IPS-18c (cell line): ENCODE data around the gene CPEB4.

Experiments
- H3K4me3 ChIP-seq: 2 replicates; pipeline ENCODE4 v1.7.0; 2013; ENCODE audit warnings: low read depth, mild to moderate bottlenecking, low read length, moderate library complexity; ENCODE audit not compliant: insufficient read depth
- H3K9me3 ChIP-seq: one replicate; pipeline ENCODE4 v1.6.1; 2013; ENCODE audit warnings: mild to moderate bottlenecking, low read length, moderate library complexity; ENCODE audit not compliant: control insufficient read depth, insufficient read depth

Gene CPEB4

DNA sequence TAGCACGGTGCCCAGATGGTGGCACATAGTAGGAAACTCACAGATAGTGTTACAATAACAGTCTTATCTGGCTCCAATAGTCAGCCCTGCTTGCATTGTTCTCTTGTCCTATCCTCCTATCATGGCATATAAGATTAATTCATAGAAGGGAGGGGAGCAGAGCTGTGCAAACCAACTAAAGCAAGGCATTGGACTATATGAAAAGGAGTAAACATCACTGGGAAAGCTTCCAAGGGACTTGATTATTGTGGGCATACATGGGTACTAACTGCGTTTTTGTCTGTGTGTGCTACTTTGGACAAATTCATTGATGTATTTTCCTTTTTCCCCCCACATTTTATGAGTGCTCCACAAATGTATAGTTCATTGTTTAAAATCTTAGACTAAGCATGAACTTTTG is 57.0 kb downstream of the CPEB4 start:
- H3K9me3 ChIP-seq: no peaks in the 10 kb centered on the region
- no peak overlapping the region for H3K4me3 ChIP-seq

- no peak overlapping the region for H3K4me3 ChIP-seq
- H3K9me3 ChIP-seq: no peaks in the 10 kb centered on the region
Measured at GRCh38 chr5:173946323-173946722, 58.2 kb downstream of the CPEB4 start.

DNA sequence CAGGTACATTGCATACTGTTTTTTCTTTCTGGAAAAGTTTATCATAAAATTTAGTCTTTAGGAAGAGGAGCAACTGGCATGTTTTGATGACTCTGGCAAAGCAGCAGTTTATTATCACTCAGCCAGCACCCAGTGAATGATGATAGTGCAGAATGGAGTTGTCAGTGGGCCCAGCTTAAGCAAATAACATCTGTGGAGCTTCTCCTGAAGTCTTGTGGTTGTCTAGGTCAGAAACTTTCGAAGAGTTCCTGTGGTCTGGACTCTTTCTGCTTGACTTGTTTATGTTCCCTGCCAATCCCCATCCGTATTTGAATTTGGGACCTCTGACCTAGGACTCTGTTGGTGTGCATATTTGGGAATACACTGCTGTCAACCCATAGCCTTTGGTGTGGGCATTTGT is 62.7 kb downstream of the CPEB4 start:
- no peak overlapping the region for H3K4me3 ChIP-seq

DNA sequence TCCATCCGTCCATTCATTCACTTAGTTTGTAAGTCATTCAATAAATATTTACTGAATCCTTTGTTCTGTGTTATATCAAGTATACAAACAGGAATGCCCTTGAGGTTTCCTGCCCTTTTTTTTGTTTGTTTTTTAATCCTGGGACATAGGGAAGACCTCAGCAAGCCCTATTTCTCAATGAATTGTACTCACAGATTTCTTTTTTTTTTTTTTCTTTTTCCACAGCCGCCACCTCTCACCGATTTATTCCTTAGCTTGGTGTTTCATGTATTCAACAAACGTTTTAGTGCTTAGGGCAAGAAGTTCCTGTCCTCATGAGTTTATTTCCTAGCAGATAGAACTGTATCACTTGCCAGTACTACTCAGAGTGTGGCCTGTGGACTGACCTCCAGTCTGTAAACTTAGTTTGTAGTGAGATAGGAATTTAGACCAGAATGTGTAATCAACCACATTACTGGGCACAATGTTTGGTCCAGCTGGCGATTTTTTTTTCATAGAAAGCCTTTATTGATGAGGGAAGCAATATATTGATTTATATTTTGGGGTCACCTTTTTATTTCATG is 65.5 kb downstream of the CPEB4 start:
- Histone ChIP-seq H3K4me3 (no peak overlapping the region), H3K9me3 (no peaks in the 10 kb centered on the region)

More for the DNA sequence above, 62.7 kb downstream of the CPEB4 start:
- no peaks in the 10 kb centered on the region for H3K9me3 ChIP-seq

GRCh38 chr5:173954671-173955521 is 66.7 kb downstream of the CPEB4 start:
- H3K4me3 ChIP-seq: no peak overlapping the region
- no peaks in the 10 kb centered on the region for H3K9me3 ChIP-seq

GRCh38 chr5:173960986-173961385 is 72.8 kb downstream of the CPEB4 start:
- no peaks in the 10 kb centered on the region for H3K9me3 ChIP-seq

GRCh38 chr5:173961418-173961817 is 73.3 kb downstream of the CPEB4 start:
- Histone ChIP-seq H3K9me3 (no peaks in the 10 kb centered on the region), H3K4me3 (no peak overlapping the region)

More at GRCh38 chr5:173960986-173961385, 72.8 kb downstream of the CPEB4 start:
- H3K4me3 ChIP-seq: no peak overlapping the region

DNA sequence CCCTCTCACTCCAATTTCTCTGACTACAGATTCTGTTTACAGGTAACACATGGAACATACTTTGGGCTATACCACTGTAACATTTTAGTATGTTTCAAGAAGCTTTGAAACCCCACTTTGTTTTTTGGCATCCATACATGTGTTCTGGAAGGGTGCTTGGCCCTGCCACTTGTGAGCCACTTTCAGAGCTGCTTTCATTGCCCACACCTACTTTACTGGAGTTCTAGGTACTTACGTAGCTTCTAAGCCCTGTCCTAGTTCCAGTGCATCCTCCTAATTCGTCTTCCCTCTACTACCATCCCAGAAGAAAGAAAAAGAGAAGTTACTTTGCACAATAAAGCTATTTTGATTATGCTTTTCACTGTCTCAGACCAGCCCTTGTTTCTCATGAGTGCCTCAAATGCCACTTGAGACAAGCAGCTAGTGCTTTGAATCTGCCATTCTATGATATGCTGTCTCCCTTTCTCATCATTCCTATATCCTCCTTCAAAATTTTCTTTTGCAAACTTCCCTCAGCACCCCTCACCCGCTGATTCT is 74.4 kb downstream of the CPEB4 start:
- H3K4me3 ChIP-seq: no peak overlapping the region
- H3K9me3 ChIP-seq: no peaks in the 10 kb centered on the region

DNA sequence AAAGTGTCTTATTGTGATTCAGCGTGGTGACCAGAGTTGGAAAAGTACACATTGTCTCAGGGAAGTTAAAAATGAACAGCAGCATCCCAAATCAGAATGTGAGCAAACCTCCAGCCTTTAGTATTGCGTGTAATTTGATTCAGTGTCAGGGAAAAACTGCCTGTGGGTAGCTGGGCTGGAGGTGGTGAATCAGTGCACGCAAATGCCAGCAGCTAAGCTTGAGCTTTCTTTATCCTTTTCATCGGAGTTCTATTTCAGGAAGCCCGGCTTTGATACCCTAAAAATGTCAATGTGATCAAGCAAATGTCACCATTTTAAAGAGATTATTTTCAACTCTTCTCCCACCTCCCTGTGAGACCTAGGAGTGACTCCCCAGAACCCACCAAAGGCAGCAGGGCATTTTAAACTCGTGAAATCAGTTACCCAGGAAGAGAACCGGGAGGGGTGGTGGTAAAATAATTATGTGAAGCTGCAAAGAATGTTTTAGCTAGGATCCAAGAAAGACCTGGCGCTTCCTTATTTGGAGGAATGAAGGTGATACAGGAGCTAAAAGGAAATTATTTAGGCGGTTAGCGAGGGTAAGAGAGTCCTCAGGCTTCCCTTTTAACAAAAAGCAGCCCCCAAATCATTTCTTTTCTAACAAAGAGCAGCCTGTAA is 75.2 kb downstream of the CPEB4 start:
- H3K4me3 ChIP-seq: peak overlapping the region; percentile 34; the same call in 1 of the 2 replicates

GRCh38 chr5:173963867-173964441 is 75.8 kb downstream of the CPEB4 start:
- H3K4me3 ChIP-seq: peak overlapping the region; percentile 40; the same call in 1 of the 2 replicates

More for the DNA sequence above, 75.2 kb downstream of the CPEB4 start:
- H3K9me3 ChIP-seq: no peaks in the 10 kb centered on the region

DNA sequence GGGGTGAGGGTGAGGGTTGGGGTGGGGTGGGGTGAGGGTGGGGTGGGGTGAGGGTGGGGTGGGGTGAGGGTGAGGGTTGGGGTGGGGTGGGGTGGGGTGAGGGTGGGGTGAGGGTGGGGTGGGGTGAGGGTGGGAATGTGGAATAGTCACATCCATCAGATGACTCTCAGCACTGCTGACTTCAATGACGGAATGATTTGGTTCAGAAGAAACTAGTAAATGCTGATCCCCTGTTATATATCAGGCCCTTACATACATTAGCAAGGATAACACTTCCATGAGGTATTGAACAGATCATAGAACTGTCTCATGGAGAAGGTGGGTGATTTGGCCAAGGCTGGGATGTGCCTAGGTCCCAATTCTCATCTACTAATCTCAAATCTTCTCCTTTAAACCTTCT is 76.4 kb downstream of the CPEB4 start:
- Histone ChIP-seq H3K9me3 (no peaks in the 10 kb centered on the region), H3K4me3 (0 out of 2 replicates have a peak overlapping the region, but pooled peaks have one; percentile 25)

More at GRCh38 chr5:173963867-173964441, 75.8 kb downstream of the CPEB4 start:
- H3K9me3 ChIP-seq: no peaks in the 10 kb centered on the region

DNA sequence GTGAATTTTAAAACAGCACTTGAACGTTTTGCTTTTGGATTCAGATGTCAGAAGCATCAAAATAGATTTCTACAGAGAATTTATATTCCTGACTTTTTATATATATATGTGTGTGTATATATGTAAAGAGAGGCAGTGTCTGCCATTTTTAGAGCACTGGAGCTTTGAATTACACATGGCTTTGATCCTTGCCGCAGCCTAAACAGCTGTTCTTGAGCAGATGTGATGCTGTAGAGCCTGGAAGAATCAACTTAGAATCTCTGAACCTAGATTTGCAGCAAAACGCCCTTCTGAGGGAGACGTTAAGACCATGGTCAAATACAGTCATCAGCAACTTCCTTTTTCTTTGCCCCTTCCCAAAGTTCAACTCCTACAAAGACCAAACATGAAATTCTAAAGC is 79.1 kb downstream of the CPEB4 start:
- peaks cover 2% of the 10 kb centered on the region for H3K9me3 ChIP-seq

GRCh38 chr5:173968154-173968797 is 80.1 kb downstream of the CPEB4 start:
- H3K4me3 ChIP-seq: no peak overlapping the region
- peaks cover 2% of the 10 kb centered on the region for H3K9me3 ChIP-seq

More for the DNA sequence above, 79.1 kb downstream of the CPEB4 start:
- H3K4me3 ChIP-seq: no peak overlapping the region

GRCh38 chr5:173969167-173970049 is 81.3 kb downstream of the CPEB4 start:
- H3K9me3 ChIP-seq: peaks cover 2% of the 10 kb centered on the region
- no peak overlapping the region for H3K4me3 ChIP-seq

DNA sequence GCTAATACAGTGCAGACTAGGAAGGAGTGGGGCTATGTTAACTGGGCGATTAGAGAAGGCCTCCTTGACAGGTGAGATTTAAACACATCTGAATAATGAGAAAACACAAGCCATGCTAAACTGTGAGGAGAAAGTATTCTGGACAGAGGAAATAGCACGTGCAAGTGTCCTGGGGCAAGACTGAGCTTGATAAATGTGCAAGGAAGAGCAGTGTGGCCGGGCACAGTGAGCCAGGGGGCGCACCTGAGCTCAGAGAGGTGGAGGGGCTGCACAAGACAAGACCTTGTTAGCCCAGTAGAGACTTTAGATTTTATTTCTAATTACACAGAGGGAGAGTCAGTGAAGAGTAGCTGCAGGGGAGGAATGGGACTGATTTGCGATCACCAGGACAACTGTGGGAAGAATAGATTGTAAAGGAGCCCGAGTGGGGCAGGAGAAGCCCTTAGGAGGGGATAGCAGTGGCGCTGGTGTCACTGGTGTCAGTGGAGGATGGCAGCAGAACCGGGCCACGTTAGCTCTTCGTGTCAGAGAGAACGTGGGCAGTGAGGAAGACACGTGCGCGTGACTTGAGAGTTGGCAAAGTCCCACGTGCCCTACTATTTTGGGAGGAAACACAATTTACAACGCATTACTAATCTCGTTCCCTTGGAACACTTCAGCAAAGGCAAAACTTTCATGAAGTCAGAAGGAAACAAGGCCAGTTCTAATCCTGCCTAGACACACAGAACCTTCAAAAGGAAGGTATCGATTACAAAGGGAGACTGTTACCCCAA is 82.9 kb downstream of the CPEB4 start:
- Histone ChIP-seq H3K9me3 (peaks cover 2% of the 10 kb centered on the region), H3K4me3 (no peak overlapping the region)
